SH-SY5Y (cell line): Measurements from ENCODE around the gene GRAMD2B.

Experiments
- GATA2 ChIP-seq: IDR thresholded peaks from 2 replicates; pipeline ENCODE4 v1.6.1; 2011; ENCODE audit warnings: mild to moderate bottlenecking, low read depth, low read length
- GATA3 ChIP-seq: IDR thresholded peaks from 2 replicates; pipeline ENCODE4 v1.6.1; 2011; ENCODE audit warnings: low read depth, mild to moderate bottlenecking, low read length, moderate library complexity

The GRAMD2B gene

GRCh38 chr5:126435261-126435660, 12.1 kb downstream of the GRAMD2B start:
- TF ChIP-seq GATA3 (no peak), GATA2 (no peak)

GRCh38 chr5:126435714-126436113, 12.5 kb downstream of the GRAMD2B start:
- TF ChIP-seq GATA3 (no peak), GATA2 (no peak)

- TF ChIP-seq GATA2 (no peak), GATA3 (no peak)
These were observed 14.5 kb downstream of the GRAMD2B start for GRCh38 chr5:126437721-126438120.

- TF ChIP-seq GATA3 = no peak
- no peak for TF ChIP-seq GATA2
These were observed 15.1 kb downstream of the GRAMD2B start for GRCh38 chr5:126438267-126438666.

GRCh38 chr5:126438868-126439267, 15.7 kb downstream of the GRAMD2B start:
- no peak for TF ChIP-seq GATA2
- TF ChIP-seq GATA3 = no peak

GRCh38 chr5:126441230-126441629, 18.0 kb downstream of the GRAMD2B start:
- TF ChIP-seq GATA3 (no peak), GATA2 (no peak)

- TF ChIP-seq GATA2 = no peak
- TF ChIP-seq GATA3 = no peak
These were observed 20.2 kb downstream of the GRAMD2B start for GRCh38 chr5:126443374-126443851.

GRCh38 chr5:126444137-126444536, 20.9 kb downstream of the GRAMD2B start:
- TF ChIP-seq GATA3 (no peak), GATA2 (no peak)

- no peak for TF ChIP-seq GATA2
- TF ChIP-seq GATA3 = no peak
These were observed 22.4 kb downstream of the GRAMD2B start for GRCh38 chr5:126445502-126446174.

- TF ChIP-seq GATA2 (no peak), GATA3 (no peak)
These were observed 23.5 kb downstream of the GRAMD2B start for GRCh38 chr5:126446498-126447224.

- no peak for TF ChIP-seq GATA2
- TF ChIP-seq GATA3 = no peak
These were observed 25.5 kb downstream of the GRAMD2B start for GRCh38 chr5:126448720-126449119.

GRCh38 chr5:126449751-126450271, 26.6 kb downstream of the GRAMD2B start:
- no peak for TF ChIP-seq GATA2
- TF ChIP-seq GATA3 = no peak

GRCh38 chr5:126450346-126450745, 27.1 kb downstream of the GRAMD2B start:
- no peak for TF ChIP-seq GATA3
- TF ChIP-seq GATA2 = no peak

- no peak for TF ChIP-seq GATA3
- no peak for TF ChIP-seq GATA2
These were observed 27.7 kb downstream of the GRAMD2B start for GRCh38 chr5:126450907-126451306.

GRCh38 chr5:126452477-126452876, 29.3 kb downstream of the GRAMD2B start:
- TF ChIP-seq GATA2 (no peak), GATA3 (no peak)

- TF ChIP-seq GATA2 = no peak
- TF ChIP-seq GATA3 = no peak
These were observed 30.9 kb downstream of the GRAMD2B start for GRCh38 chr5:126454081-126454480.
